ENCODE measurements around the gene SEC62. TPM values are rescaled to one million over a fixed set of nuclear protein-coding genes. Genes with fewer than 3 reads are reported as not detected.

SEC62 gene
- total and polyA plus RNA-seq, 7 donors: 38.1 to 78.2 (median 68.8) TPM

DNA sequence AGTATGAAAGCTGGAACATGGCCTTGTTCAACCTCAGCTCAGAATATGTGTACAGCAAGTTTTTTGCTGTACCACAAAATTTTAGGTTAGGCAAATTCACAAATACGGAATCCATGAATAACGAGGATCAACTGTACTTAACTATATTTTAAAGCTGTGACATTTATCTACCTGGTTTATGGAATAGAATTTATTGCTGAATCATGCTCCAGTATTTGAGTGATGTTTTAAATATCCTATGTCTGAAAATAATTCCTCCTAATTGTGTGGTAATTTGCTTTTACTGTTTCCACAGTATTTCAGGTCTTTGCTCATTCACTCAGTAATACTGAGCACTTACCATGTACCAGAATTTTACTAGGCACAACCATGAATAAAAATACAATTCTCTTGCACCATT, 29.5 kb downstream of the SEC62 start:
- 90 to 94% (median 93%) methylated on average over 2 of the region's 2 CpGs for WGBS, 3 donors
- peaks cover 2% of the 10 kb centered on the region for H3K4me1 ChIP-seq
- intact Hi-C loops (cut with DNase I): loop anchor here in 1 of 2 donors (10.0 kb wide), 1 partner anchor 211 kb away; no protein-coding TSS in a partner anchor
- no peak overlapping the region for H3K4me3 ChIP-seq
- no peak for DNase-seq
- no peak for ATAC-seq
- H3K9me3 ChIP-seq: no peaks in the 10 kb centered on the region
- TF ChIP-seq, protein P1, sequence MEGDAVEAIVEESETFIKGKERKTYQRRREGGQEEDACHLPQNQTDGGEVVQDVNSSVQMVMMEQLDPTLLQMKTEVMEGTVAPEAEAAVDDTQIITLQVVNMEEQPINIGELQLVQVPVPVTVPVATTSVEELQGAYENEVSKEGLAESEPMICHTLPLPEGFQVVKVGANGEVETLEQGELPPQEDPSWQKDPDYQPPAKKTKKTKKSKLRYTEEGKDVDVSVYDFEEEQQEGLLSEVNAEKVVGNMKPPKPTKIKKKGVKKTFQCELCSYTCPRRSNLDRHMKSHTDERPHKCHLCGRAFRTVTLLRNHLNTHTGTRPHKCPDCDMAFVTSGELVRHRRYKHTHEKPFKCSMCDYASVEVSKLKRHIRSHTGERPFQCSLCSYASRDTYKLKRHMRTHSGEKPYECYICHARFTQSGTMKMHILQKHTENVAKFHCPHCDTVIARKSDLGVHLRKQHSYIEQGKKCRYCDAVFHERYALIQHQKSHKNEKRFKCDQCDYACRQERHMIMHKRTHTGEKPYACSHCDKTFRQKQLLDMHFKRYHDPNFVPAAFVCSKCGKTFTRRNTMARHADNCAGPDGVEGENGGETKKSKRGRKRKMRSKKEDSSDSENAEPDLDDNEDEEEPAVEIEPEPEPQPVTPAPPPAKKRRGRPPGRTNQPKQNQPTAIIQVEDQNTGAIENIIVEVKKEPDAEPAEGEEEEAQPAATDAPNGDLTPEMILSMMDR (IDR thresholded peaks at IDR 0.05): no peak
- no peaks in the 10 kb centered on the region for H3K27me3 ChIP-seq (ENCODE audit: insufficient read depth in 3 of 3, low read length in 2 of 3)
- peaks cover 0 to 74% of the 10 kb centered on the region in 2 donors for H3K36me3 ChIP-seq (ENCODE audit: insufficient read depth in 1 of 2, low read depth in 1 of 2)
- no peak overlapping the region for H3K27ac ChIP-seq

DNA sequence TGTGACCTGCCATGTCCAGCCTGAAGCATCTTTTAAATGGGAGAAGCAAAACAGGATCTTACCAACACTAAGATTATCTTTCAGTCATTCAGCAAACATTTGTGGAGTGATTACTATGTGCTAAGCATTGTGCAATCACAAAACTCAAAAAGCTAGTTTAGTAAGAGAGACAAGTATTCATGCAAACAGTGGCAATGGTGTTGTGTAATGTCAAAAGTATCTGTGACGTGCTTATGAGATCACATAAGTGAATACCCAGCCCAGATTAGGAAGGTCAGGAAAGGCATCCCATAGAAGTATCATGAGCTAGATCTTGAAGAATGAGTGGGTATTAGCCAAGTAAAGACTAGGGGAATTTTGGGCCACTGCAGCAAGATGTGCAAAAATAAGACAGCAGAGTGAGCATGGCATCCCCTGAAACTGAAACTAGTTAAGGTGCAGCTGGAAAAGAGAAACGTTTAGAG, 32.1 kb downstream of the SEC62 start:
- no peaks in the 10 kb centered on the region for H3K27me3 ChIP-seq (ENCODE audit: insufficient read depth in 3 of 3, low read length in 2 of 3)
- no peak overlapping the region for H3K27ac ChIP-seq
- no peak for DNase-seq
- TF ChIP-seq, protein P1 (IDR thresholded peaks at IDR 0.05): no peak
- ATAC-seq: peak; percentile 32 to 69 (median 66)
- intact Hi-C loops (cut with DNase I): loop anchor here in 1 of 2 donors (10.0 kb wide), 1 partner anchor 214 kb away; no protein-coding TSS in a partner anchor
- peaks cover 0 to 48% of the 10 kb centered on the region in 2 donors for H3K36me3 ChIP-seq (ENCODE audit: insufficient read depth in 1 of 2, low read depth in 1 of 2)
- H3K4me1 ChIP-seq: peaks cover 2% of the 10 kb centered on the region
- WGBS, 3 donors: 23 to 34% (median 27%) methylated on average over 2 of the region's 2 CpGs
- no peak overlapping the region for H3K4me3 ChIP-seq
- no peaks in the 10 kb centered on the region for H3K9me3 ChIP-seq

DNA sequence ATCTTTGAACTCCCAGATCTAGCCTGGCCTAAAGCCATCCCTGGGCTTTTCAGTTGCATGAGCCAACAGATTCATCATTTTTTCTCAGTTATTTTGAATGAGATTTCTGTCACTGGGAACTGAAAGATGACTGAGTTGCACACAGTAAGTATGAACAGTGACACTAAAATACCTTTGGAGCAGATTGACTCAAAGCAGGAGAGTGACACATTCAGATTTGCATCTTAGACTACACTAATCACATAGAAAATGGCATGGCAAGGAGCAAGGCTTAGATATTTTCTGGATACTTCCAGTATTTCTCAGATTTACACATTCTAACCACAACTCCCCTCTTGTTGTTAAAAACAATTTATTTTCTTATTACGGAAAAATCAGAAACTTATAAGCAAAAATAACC, 32.8 kb downstream of the SEC62 start:
- H3K27me3 ChIP-seq (ENCODE audit: insufficient read depth in 3 of 3, low read length in 2 of 3): no peaks in the 10 kb centered on the region
- TF ChIP-seq, protein P1 (IDR thresholded peaks at IDR 0.05): no peak
- H3K4me1 ChIP-seq: peaks cover under 1% of the 10 kb centered on the region
- H3K9me3 ChIP-seq: no peaks in the 10 kb centered on the region
- 95 to 99% (median 95%) methylated on average over 1 of the region's 1 CpG for WGBS, 3 donors
- no peak overlapping the region for H3K27ac ChIP-seq
- ATAC-seq (no peak), DNase-seq (no peak)
- H3K36me3 ChIP-seq (ENCODE audit: insufficient read depth in 1 of 2, low read depth in 1 of 2): peaks cover 0 to 41% of the 10 kb centered on the region in 2 donors
- intact Hi-C loops (cut with DNase I): loop anchor here in 1 of 2 donors (10.0 kb wide), 1 partner anchor 215 kb away; no protein-coding TSS in a partner anchor
- H3K4me3 ChIP-seq: no peak overlapping the region

DNA sequence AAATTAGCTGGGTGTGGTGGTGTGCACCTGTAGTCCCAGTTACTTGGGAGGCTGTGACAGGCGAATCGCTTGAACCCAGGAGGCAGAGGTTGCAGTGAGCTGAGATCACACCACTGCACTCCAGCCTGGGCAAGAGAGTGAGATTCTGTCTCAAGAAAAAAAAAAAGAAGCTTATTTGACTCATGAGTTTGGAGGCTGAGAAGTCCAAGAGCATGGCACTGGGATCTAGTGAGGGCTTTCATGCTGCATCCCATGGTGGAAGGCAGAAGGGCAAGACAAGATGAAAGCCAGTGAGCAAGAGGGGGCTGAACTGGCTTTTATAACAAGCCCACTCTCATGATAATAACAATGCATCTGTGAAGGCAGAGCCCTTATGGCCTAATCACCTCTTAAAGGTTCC, 33.4 kb downstream of the SEC62 start:
- H3K36me3 ChIP-seq (ENCODE audit: insufficient read depth in 1 of 2, low read depth in 1 of 2): peaks cover 0 to 36% of the 10 kb centered on the region in 2 donors
- no peaks in the 10 kb centered on the region for H3K4me1 ChIP-seq
- H3K4me3 ChIP-seq: no peak overlapping the region
- H3K27ac ChIP-seq: no peak overlapping the region
- no peaks in the 10 kb centered on the region for H3K27me3 ChIP-seq (ENCODE audit: insufficient read depth in 3 of 3, low read length in 2 of 3)
- H3K9me3 ChIP-seq: no peaks in the 10 kb centered on the region
- ATAC-seq: no peak
- TF ChIP-seq, protein P1 (IDR thresholded peaks at IDR 0.05): no peak
- WGBS, 3 donors: 94 to 100% (median 96%) methylated on average over 2 of the region's 2 CpGs
- intact Hi-C loops (cut with DNase I): no loop called here
- no peak for DNase-seq

DNA sequence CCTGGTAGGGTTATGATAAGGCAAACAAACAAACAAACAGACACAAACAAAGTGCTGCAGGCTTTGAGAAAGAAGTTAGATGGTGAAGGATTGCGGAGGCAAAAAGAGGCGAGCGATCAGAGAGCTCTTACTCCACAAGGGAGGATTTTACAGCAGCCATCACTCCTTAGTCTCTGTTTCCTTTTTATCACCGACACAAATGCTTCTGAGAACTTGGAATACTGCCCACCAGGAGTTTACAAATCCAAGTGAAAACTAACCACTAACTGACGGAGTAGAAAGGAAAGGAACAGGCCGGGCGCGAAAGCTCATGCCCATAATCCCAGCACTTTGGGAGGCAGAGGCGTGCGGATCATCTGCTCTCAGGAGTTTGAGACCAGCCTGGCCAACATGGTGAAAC, 35.6 kb downstream of the SEC62 start:
- no peak for ATAC-seq
- Histone ChIP-seq H3K4me1 (no peaks in the 10 kb centered on the region), H3K4me3 (peak overlapping the region; percentile 32), H3K36me3 (ENCODE audit: insufficient read depth in 1 of 2, low read depth in 1 of 2) (peaks cover 0 to 16% of the 10 kb centered on the region in 2 donors), H3K27ac (no peak overlapping the region), H3K9me3 (no peaks in the 10 kb centered on the region), H3K27me3 (ENCODE audit: insufficient read depth in 3 of 3, low read length in 2 of 3) (no peaks in the 10 kb centered on the region)
- intact Hi-C loops (cut with DNase I): no loop called here
- TF ChIP-seq, protein P1 (IDR thresholded peaks at IDR 0.05): no peak
- DNase-seq: no peak
- 68 to 73% (median 73%) methylated on average over 10 of the region's 10 CpGs for WGBS, 3 donors
